ENCODE results near the gene GRIK5.
A peak's percentile ranks its signal among the peaks of the same experiment; 100 is the strongest.

- TF ChIP-seq CTCF (optimal IDR thresholded peaks at IDR 0.05 in 1 of 3, IDR thresholded peaks at IDR 0.05 in 1 of 3, conservative IDR thresholded peaks at IDR 0.05 in 1 of 3; ENCODE audit: extremely low read depth in 1 of 3, insufficient read depth in 2 of 3, low read length in 3 of 3): peak; percentile 94 to 99 (median 98)
- TF ChIP-seq EZH2 (IDR thresholded peaks at IDR 0.05; ENCODE audit: low read length): no peak
These were observed 118.3 kb downstream of the GRIK5 start for GRCh38 chr19:41951686-41952172.
